GM19099 (cell line): ENCODE results near the gene GARRE1.

Experiments
- POLR2A ChIP-seq: IDR thresholded peaks from 3 replicates; pipeline ENCODE4 v1.6.1; 2011; ENCODE audit warnings: low read depth; ENCODE audit not compliant: insufficient read length; ENCODE audit errors: extremely low read depth

The GARRE1 gene

GRCh38 chr19:34228347-34228746 is 26.0 kb upstream of the GARRE1 start:
- TF ChIP-seq POLR2A: no peak

- TF ChIP-seq POLR2A: no peak
Observed at GRCh38 chr19:34228762-34229161, 25.6 kb upstream of the GARRE1 start.

- no peak for TF ChIP-seq POLR2A
Observed at GRCh38 chr19:34229721-34230120, 24.6 kb upstream of the GARRE1 start.

GRCh38 chr19:34230820-34231219 is 23.5 kb upstream of the GARRE1 start:
- no peak for TF ChIP-seq POLR2A

- TF ChIP-seq POLR2A: no peak
Observed at GRCh38 chr19:34231439-34231838, 22.9 kb upstream of the GARRE1 start.

- no peak for TF ChIP-seq POLR2A
Observed at GRCh38 chr19:34232566-34233481, 21.5 kb upstream of the GARRE1 start.

- TF ChIP-seq POLR2A: no peak
Observed at GRCh38 chr19:34235425-34235940, 18.9 kb upstream of the GARRE1 start.

GRCh38 chr19:34236035-34236987 is 18.0 kb upstream of the GARRE1 start:
- TF ChIP-seq POLR2A: no peak

- TF ChIP-seq POLR2A: no peak
Observed at GRCh38 chr19:34237283-34237682, 17.1 kb upstream of the GARRE1 start.

GRCh38 chr19:34237939-34238338 is 16.4 kb upstream of the GARRE1 start:
- TF ChIP-seq POLR2A: no peak

- no peak for TF ChIP-seq POLR2A
Observed at GRCh38 chr19:34241513-34242337, 12.6 kb upstream of the GARRE1 start.

GRCh38 chr19:34243876-34244578 is 10.3 kb upstream of the GARRE1 start:
- TF ChIP-seq POLR2A: no peak

GRCh38 chr19:34244611-34245299 is 9.6 kb upstream of the GARRE1 start:
- no peak for TF ChIP-seq POLR2A

- no peak for TF ChIP-seq POLR2A
Observed at GRCh38 chr19:34246340-34246739, 8.0 kb upstream of the GARRE1 start.

GRCh38 chr19:34248941-34249340 is 5.4 kb upstream of the GARRE1 start:
- no peak for TF ChIP-seq POLR2A
